OCI-LY7 (cell line): Measurements from ENCODE around the gene ZNF526. TPM values are rescaled to one million over a fixed set of nuclear protein-coding genes. Genes with fewer than 3 reads are reported as not detected.

Experiments used
- BruUV-seq: library from RNA; stranded (reverse); fragments of 400-500 nt; replicated peaks from 2 replicates; lab custom pipeline; 2021; lab: Mats Ljungman, UMichigan
- CTCF ChIA-PET: fragments of 300-600 bp; sonication (Branson Sonifier 250); formaldehyde crosslinking; loops from one replicate; lab custom pipeline; 2022; ENCODE audit warnings: antibody characterized with exemption; ENCODE audit not compliant: unreplicated experiment; lab: Charles Lee
- POLR2A ChIA-PET: fragments of 300-600 bp; sonication (Branson Sonifier 250); formaldehyde crosslinking; loops from one replicate; lab custom pipeline; 2022; ENCODE audit warnings: antibody characterized with exemption; lab: Charles Lee
- DNase-seq: peaks from one replicate; pipeline ENCODE4 v3.0.0-alpha.2; 2015; ENCODE audit warnings: low spot score
- H2AFZ ChIP-seq: fragments of 200-600 bp; sonication (generic), shearing (Covaris generic); 2 replicates; pipeline ENCODE4 v1.6.1; 2014; ENCODE audit warnings: mild to moderate bottlenecking, antibody characterized with exemption, low read length, moderate library complexity
- H3K27ac ChIP-seq: fragments of 200-600 bp; sonication (generic); 2 replicates; pipeline ENCODE4 v1.5.1; 2014; ENCODE audit warnings: mixed run types, low read depth, mild to moderate bottlenecking, moderate library complexity, low read length, inconsistent platforms; ENCODE audit not compliant: poor library complexity, severe bottlenecking
- H3K36me3 ChIP-seq: fragments of 200-600 bp; sonication (generic); 2 replicates; pipeline ENCODE4 v1.6.1; 2014; ENCODE audit warnings: mild to moderate bottlenecking, antibody characterized with exemption, low read length, moderate library complexity, mixed read lengths; ENCODE audit not compliant: insufficient read depth
- H3K4me1 ChIP-seq: fragments of 200-600 bp; sonication (generic); 2 replicates; pipeline ENCODE4 v1.5.1; 2014; ENCODE audit warnings: mild to moderate bottlenecking, low read length; ENCODE audit not compliant: insufficient read depth, poor library complexity, severe bottlenecking
- H3K4me2 ChIP-seq: fragments of 200-600 bp; sonication (generic); 2 replicates; pipeline ENCODE4 v1.6.1; 2014; ENCODE audit warnings: mild to moderate bottlenecking, low read length
- H3K4me3 ChIP-seq: fragments of 200-600 bp; sonication (generic); 2 replicates; pipeline ENCODE4 v1.5.1; 2014; ENCODE audit warnings: mild to moderate bottlenecking, low read depth, low read length; ENCODE audit not compliant: poor library complexity, severe bottlenecking
- H3K79me2 ChIP-seq: fragments of 200-600 bp; sonication (generic); 2 replicates; pipeline ENCODE4 v1.6.1; 2016; ENCODE audit warnings: low read depth, mild to moderate bottlenecking, low read length, moderate library complexity, mixed read lengths; ENCODE audit not compliant: insufficient read depth
- H3K9me2 ChIP-seq: fragments of 200-600 bp; sonication (generic); 2 replicates; pipeline ENCODE4 v1.6.1; 2016; ENCODE audit warnings: mild to moderate bottlenecking, low read length, mixed read lengths; ENCODE audit not compliant: insufficient read depth
- H3K9me3 ChIP-seq: fragments of 200-600 bp; sonication (generic); 2 replicates; pipeline ENCODE4 v1.6.1; 2014; ENCODE audit warnings: mild to moderate bottlenecking, mixed run types, low read length, mixed read lengths
- H4K20me1 ChIP-seq: fragments of 200-600 bp; sonication (generic); 2 replicates; pipeline ENCODE4 v1.6.1; 2014; ENCODE audit warnings: mild to moderate bottlenecking, antibody characterized with exemption, low read length, moderate library complexity, mixed read lengths; ENCODE audit not compliant: insufficient read depth
- CTCF ChIP-seq: fragments of 200-600 bp; sonication (generic); conservative IDR thresholded peaks from 2 replicates; pipeline ENCODE4 v1.5.1; 2014; ENCODE audit warnings: mild to moderate bottlenecking, antibody characterized with exemption, low read length, moderate library complexity, mixed read lengths
- EZH2phosphoT487 ChIP-seq: fragments of 200-600 bp; sonication (generic); IDR thresholded peaks from 2 replicates; pipeline ENCODE4 v1.6.1; 2018; ENCODE audit warnings: low read depth, borderline replicate concordance, mild to moderate bottlenecking, mixed run types, antibody characterized with exemption, low read length, moderate library complexity, mixed read lengths
- intact Hi-C: fragments of 100-400 bp; cut with micrococcal nuclease; formaldehyde crosslinking; loops from one replicate; pipeline ENCODE4 v1.10.0; 2022; ENCODE audit not compliant: unreplicated experiment
- total RNA-seq, 2 experiments: library from RNA; depleted of rRNA in 1 of 2; stranded (reverse); fragments of >200 nt in 1 of 2; shearing (Covaris generic) in 1 of 2; gene quantifications; 2 replicates each; pipeline ENCODE4 v1.2.3, GENCODE V29; 2014 to 2022

The ZNF526 gene
- total RNA-seq, 2 experiments from 2014 or later, result 9.0 to 12.7 TPM

- DNase-seq, result peak; percentile 62
- H3K9me3 ChIP-seq, result no peaks in the 10 kb centered on the region
- no peaks in the 10 kb centered on the region; the same call in 1 of the 2 replicates for H4K20me1 ChIP-seq
- H3K36me3 ChIP-seq, result peaks cover 12% of the 10 kb centered on the region
- POLR2A ChIA-PET, result interaction anchor here (0.7 kb wide), 1 partner anchor 11 kb away, joined by 3 read pairs; no protein-coding TSS in a partner anchor
- peaks cover 25% of the 10 kb centered on the region for H3K4me1 ChIP-seq
- H3K27ac ChIP-seq, result peak overlapping the region; percentile 77
- no peaks in the 10 kb centered on the region for H3K9me2 ChIP-seq
- CTCF ChIA-PET, result no interaction called here
- TF ChIP-seq EZH2phosphoT487 (no peak), CTCF (no peak)
- intact Hi-C loops, result no loop called here
- BruUV-seq, result no TSS peak
- H3K4me3 ChIP-seq, result peak overlapping the region; percentile 99
- peak overlapping the region; percentile 20; the same call in 1 of the 2 replicates for H2AFZ ChIP-seq
- peak overlapping the region; percentile 88 for H3K4me2 ChIP-seq
- H3K79me2 ChIP-seq, result peaks cover 28% of the 10 kb centered on the region; the same call in 1 of the 2 replicates
Observed at GRCh38 chr19:42253245-42254088, 33.4 kb downstream of the ZNF526 start.

- intact Hi-C loops, result no loop called here
- Histone ChIP-seq H3K36me3 (peaks cover 12% of the 10 kb centered on the region), H3K9me2 (no peaks in the 10 kb centered on the region), H3K4me1 (peaks cover 25% of the 10 kb centered on the region), H2AFZ (peak overlapping the region; percentile 20; the same call in 1 of the 2 replicates), H3K27ac (peak overlapping the region; percentile 77), H3K9me3 (no peaks in the 10 kb centered on the region), H3K4me3 (peak overlapping the region; percentile 99), H3K4me2 (peak overlapping the region; percentile 88), H4K20me1 (no peaks in the 10 kb centered on the region; the same call in 1 of the 2 replicates), H3K79me2 (peaks cover 28% of the 10 kb centered on the region; the same call in 1 of the 2 replicates)
- BruUV-seq, result no TSS peak
- peak; percentile 85 for DNase-seq
- ChIA-PET POLR2A (no interaction called here), CTCF (no interaction called here)
- TF ChIP-seq CTCF (0 out of 2 replicates have a peak, but pooled peaks have one; percentile 21), EZH2phosphoT487 (no peak)
Observed at GRCh38 chr19:42254089-42254849, 34.2 kb downstream of the ZNF526 start.
